ENCODE data around the gene PLCB1.

- no peak for TF ChIP-seq EZH2 (IDR thresholded peaks at IDR 0.05; ENCODE audit: borderline replicate concordance, low read depth, low read length, poor library complexity, severe bottlenecking)
- TF ChIP-seq CTCF (conservative IDR thresholded peaks at IDR 0.05; ENCODE audit: low read depth, low read length) = no peak
Measured at GRCh38 chr20:8903655-8904605, 771.9 kb downstream of the PLCB1 start.
